ENCODE data around the gene JAZF1.

Gene JAZF1

DNA sequence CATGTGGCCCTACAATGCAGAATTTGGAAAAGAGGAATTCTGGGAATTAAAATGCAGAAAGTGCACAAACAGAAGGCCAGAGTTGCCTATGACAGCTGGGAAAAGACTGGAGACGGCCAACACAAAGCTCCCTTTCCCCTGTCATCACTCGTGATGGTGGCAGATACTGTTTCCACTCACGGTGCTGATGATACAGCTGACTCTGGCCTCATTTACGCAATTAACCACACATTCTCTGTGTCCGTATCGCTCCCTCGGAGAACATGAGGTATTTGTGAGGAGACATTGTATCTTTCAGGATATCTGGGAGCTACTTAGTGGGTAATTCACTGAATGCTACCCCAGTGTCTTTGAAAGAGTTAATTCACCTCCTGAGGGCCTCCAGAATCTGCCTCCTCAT is 267.8 kb downstream of the JAZF1 start:
- Histone ChIP-seq H3K79me2 (ENCODE audit: control insufficient read depth, low read length) (peaks cover 10% of the 10 kb centered on the region), H3K4me2 (ENCODE audit: low read length) (no peak overlapping the region), H3K4me1 (ENCODE audit: control insufficient read depth, low read length) (peaks cover 19% of the 10 kb centered on the region), H4K20me1 (ENCODE audit: control insufficient read depth, insufficient read depth, low read depth, low read length) (no peaks in the 10 kb centered on the region), H3K9me3 (ENCODE audit: control insufficient read depth, insufficient read depth, low read length) (no peaks in the 10 kb centered on the region), H3K4me3 (ENCODE audit: low read length) (no peak overlapping the region), H3K9me2 (replicated peaks; ENCODE audit: control insufficient read depth, low read length) (no peaks in the 10 kb centered on the region), H3K36me3 (ENCODE audit: control insufficient read depth, low read length) (peaks cover 11% of the 10 kb centered on the region), H3F3A (ENCODE audit: control insufficient read depth, insufficient read depth) (no peaks in the 10 kb centered on the region), H3K27ac (ENCODE audit: low read depth, low read length) (no peak overlapping the region), H3K27me3 (ENCODE audit: control insufficient read depth, low read length) (no peaks in the 10 kb centered on the region)
- TF ChIP-seq, protein P1, sequence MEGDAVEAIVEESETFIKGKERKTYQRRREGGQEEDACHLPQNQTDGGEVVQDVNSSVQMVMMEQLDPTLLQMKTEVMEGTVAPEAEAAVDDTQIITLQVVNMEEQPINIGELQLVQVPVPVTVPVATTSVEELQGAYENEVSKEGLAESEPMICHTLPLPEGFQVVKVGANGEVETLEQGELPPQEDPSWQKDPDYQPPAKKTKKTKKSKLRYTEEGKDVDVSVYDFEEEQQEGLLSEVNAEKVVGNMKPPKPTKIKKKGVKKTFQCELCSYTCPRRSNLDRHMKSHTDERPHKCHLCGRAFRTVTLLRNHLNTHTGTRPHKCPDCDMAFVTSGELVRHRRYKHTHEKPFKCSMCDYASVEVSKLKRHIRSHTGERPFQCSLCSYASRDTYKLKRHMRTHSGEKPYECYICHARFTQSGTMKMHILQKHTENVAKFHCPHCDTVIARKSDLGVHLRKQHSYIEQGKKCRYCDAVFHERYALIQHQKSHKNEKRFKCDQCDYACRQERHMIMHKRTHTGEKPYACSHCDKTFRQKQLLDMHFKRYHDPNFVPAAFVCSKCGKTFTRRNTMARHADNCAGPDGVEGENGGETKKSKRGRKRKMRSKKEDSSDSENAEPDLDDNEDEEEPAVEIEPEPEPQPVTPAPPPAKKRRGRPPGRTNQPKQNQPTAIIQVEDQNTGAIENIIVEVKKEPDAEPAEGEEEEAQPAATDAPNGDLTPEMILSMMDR (IDR thresholded peaks at IDR 0.05; ENCODE audit: low read depth, low read length, poor library complexity, severe bottlenecking), result no peak
- TF ChIP-seq EZH2phosphoT487 (IDR thresholded peaks at IDR 0.05; ENCODE audit: borderline replicate concordance, low read length), result no peak

DNA sequence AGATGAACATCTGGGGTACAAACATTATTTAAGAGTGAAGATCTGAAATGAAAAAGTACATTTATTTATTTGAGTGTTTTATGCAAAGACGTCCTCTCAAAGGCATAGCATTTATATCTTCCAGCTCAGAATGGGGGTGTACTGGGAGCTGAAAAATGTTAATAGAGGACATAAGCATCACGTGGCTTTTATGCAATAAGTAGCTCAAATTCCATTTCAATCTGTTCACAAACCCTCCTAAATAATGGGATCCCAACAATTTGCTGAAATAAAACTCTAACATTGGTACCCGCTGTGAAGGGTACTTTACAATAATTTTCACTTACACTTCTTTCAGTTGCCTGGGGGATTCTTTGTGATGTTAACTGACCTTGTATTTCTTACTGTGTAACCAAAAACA is 268.7 kb downstream of the JAZF1 start:
- Histone ChIP-seq H3K4me1 (ENCODE audit: control insufficient read depth, low read length) (peaks cover 11% of the 10 kb centered on the region; the same call in 1 of the 2 replicates), H3K4me2 (ENCODE audit: low read length) (no peak overlapping the region), H3K36me3 (ENCODE audit: control insufficient read depth, low read length) (peaks cover 4% of the 10 kb centered on the region), H3K27ac (ENCODE audit: low read depth, low read length) (no peak overlapping the region), H3K4me3 (ENCODE audit: low read length) (no peak overlapping the region), H4K20me1 (ENCODE audit: control insufficient read depth, insufficient read depth, low read depth, low read length) (no peaks in the 10 kb centered on the region), H3K79me2 (ENCODE audit: control insufficient read depth, low read length) (peaks cover 1% of the 10 kb centered on the region; the same call in 1 of the 2 replicates), H3K9me2 (replicated peaks; ENCODE audit: control insufficient read depth, low read length) (no peaks in the 10 kb centered on the region), H3K9me3 (ENCODE audit: control insufficient read depth, insufficient read depth, low read length) (no peaks in the 10 kb centered on the region), H3F3A (ENCODE audit: control insufficient read depth, insufficient read depth) (no peaks in the 10 kb centered on the region), H3K27me3 (ENCODE audit: control insufficient read depth, low read length) (no peaks in the 10 kb centered on the region)
- TF ChIP-seq EZH2phosphoT487 (IDR thresholded peaks at IDR 0.05; ENCODE audit: borderline replicate concordance, low read length), result no peak
- TF ChIP-seq, protein P1 (IDR thresholded peaks at IDR 0.05; ENCODE audit: low read depth, low read length, poor library complexity, severe bottlenecking), result no peak

DNA sequence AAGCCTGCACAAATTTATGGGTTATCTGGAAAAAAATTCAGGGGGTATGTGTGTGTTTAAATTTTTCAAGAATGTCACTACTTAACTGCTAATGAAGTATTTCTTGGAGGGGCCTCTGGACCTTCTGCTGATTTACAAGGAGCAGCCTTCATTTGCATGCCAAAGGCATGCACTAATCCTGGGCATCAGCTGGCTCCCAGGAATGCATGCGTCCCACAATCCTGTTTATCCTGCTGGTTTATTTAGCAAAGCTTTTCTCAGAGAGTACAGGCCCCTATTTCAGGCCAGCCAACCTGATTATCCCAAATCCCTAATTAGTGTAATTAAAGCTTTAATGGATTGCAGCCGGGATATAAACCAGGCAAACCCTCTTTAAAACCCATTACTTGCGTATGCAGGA is 270.3 kb downstream of the JAZF1 start:
- Histone ChIP-seq H3F3A (ENCODE audit: control insufficient read depth, insufficient read depth) (no peaks in the 10 kb centered on the region), H4K20me1 (ENCODE audit: control insufficient read depth, insufficient read depth, low read depth, low read length) (no peaks in the 10 kb centered on the region), H3K79me2 (ENCODE audit: control insufficient read depth, low read length) (no peaks in the 10 kb centered on the region), H3K4me3 (ENCODE audit: low read length) (no peak overlapping the region), H3K4me1 (ENCODE audit: control insufficient read depth, low read length) (0 out of 2 replicates have a peak, but pooled peaks cover 7% of the 10 kb centered on the region), H3K27me3 (ENCODE audit: control insufficient read depth, low read length) (no peaks in the 10 kb centered on the region), H3K9me2 (replicated peaks; ENCODE audit: control insufficient read depth, low read length) (no peaks in the 10 kb centered on the region), H3K27ac (ENCODE audit: low read depth, low read length) (no peak overlapping the region), H3K36me3 (ENCODE audit: control insufficient read depth, low read length) (no peaks in the 10 kb centered on the region), H3K9me3 (ENCODE audit: control insufficient read depth, insufficient read depth, low read length) (no peaks in the 10 kb centered on the region), H3K4me2 (ENCODE audit: low read length) (no peak overlapping the region)
- TF ChIP-seq, protein P1 (IDR thresholded peaks at IDR 0.05; ENCODE audit: low read depth, low read length, poor library complexity, severe bottlenecking), result no peak
- TF ChIP-seq EZH2phosphoT487 (IDR thresholded peaks at IDR 0.05; ENCODE audit: borderline replicate concordance, low read length), result no peak

Data from DOHH2 (cell line).